Activated naive CD8-positive, alpha-beta T cell (primary cell): Measurements from ENCODE around the gene OTUD5.
"Not testable (repeated sequence)": the region's sequence is repeated elsewhere in the genome, so short reads cannot be mapped to it uniquely, and the experiment has no call there.

Source experiments
- H3K27ac Mint-ChIP-seq: one replicate; pipeline ENCODE4 v1.8.0; 2021; ENCODE audit warnings: mixed read lengths
- H3K27me3 Mint-ChIP-seq: one replicate; pipeline ENCODE4 v1.8.0; 2021; ENCODE audit warnings: mixed read lengths
- H3K36me3 Mint-ChIP-seq: one replicate; pipeline ENCODE4 v1.8.0; 2021; ENCODE audit warnings: mixed read lengths
- H3K4me1 Mint-ChIP-seq: one replicate; pipeline ENCODE4 v1.8.0; 2021; ENCODE audit warnings: low read depth, mixed read lengths
- H3K4me3 Mint-ChIP-seq: one replicate; pipeline ENCODE4 v1.8.0; 2021; ENCODE audit warnings: mild to moderate bottlenecking, mixed read lengths
- H3K9me3 Mint-ChIP-seq: one replicate; pipeline ENCODE4 v1.8.0; 2021; ENCODE audit warnings: low read depth, mixed read lengths

The OTUD5 gene

DNA sequence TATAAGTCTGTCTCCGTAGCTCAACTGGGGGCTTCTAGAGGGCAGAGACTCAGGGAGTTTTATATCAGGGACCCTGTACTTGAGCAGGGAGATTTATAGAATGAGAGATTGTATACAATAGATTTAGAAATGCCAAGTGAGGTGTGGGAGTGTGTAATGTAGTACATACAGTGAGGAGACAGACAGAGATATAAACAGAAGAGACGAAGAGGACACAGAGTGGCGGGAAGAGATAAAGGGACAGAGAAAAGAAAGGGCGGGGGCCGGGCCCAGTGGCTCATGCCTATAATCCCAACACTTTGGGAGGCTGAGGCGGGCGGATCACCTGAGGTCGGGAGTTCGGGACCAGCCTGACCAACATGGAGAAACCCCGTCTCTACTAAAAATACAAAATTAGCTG is 22.9 kb upstream of the OTUD5 start:
- H3K27me3 Mint-ChIP-seq, H3K9me3 Mint-ChIP-seq, H3K4me3 Mint-ChIP-seq, H3K4me1 Mint-ChIP-seq, H3K36me3 Mint-ChIP-seq, H3K27ac Mint-ChIP-seq: not testable (repeated sequence)

DNA sequence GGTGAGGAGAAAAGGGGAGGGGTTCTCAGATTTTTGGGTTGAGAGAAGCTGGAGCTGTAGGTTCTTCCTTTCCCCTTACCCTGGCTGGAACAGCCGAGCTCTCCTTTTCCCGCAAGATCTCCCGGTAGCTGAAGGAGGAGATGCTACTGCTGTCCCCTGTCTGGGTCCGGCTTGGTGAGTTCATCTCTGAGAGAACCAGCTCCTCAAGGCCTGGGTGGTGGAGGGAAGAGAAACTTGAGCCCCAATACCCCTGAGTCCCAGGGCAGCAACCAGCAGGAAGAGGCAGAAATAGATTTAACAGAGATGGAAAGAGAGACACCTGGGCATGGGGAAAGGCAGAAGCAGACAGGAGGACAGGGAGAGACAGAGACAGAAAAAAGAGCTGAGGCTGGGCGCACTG is 20.8 kb upstream of the OTUD5 start:
- H3K27ac Mint-ChIP-seq = no peak overlapping the region
- peaks cover 6% of the 10 kb centered on the region for H3K36me3 Mint-ChIP-seq
- no peaks in the 10 kb centered on the region for H3K9me3 Mint-ChIP-seq
- H3K4me1 Mint-ChIP-seq = peaks cover under 1% of the 10 kb centered on the region
- H3K27me3 Mint-ChIP-seq = no peaks in the 10 kb centered on the region
- no peak overlapping the region for H3K4me3 Mint-ChIP-seq

DNA sequence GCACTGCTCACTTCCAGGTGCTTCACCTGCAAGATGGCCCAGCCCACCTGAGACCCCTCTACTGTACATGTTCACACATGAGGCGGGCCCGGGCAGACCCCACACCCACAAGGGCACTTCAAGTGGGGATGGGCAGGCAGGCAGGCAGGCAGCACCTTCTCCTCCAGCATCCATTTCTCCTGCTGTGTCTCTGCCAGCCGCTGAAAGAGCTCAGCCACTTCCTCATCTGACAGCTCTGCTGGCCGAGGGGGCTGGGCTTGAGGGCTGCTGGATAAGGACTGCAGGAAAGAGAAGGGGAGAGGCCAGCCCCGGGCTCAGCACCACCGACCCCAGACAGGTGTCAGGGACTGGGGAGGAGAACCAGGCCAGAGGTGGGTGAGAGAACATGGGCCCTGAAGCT is 18.7 kb upstream of the OTUD5 start:
- Mint-ChIP-seq H3K27me3 (no peaks in the 10 kb centered on the region), H3K36me3 (peaks cover 6% of the 10 kb centered on the region), H3K4me3 (no peak overlapping the region), H3K9me3 (no peaks in the 10 kb centered on the region), H3K4me1 (peaks cover 10% of the 10 kb centered on the region), H3K27ac (no peak overlapping the region)

DNA sequence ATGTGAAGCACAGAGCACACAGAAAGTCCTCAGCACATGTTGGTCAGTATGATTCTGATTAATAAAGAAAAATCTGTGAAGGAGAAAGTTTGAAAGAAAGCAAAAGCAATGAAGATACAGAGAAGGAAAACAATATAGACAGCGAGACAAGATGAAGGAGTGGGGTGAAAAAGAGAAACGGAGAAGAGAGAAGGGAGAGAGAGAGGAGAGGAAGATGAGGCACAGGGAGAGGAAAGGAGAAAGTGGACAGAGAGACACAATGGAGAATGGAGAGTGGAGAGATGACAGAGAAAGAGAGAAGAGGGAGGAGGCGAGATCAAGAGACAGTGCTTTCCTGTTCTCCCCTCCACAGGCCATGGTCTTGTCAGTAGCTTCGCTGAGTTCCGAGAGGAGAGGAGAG is 18.1 kb upstream of the OTUD5 start:
- H3K9me3 Mint-ChIP-seq = no peaks in the 10 kb centered on the region
- H3K4me3 Mint-ChIP-seq = no peak overlapping the region
- H3K27ac Mint-ChIP-seq = no peak overlapping the region
- H3K27me3 Mint-ChIP-seq = no peaks in the 10 kb centered on the region
- H3K4me1 Mint-ChIP-seq = peaks cover 10% of the 10 kb centered on the region
- H3K36me3 Mint-ChIP-seq = peaks cover 6% of the 10 kb centered on the region

DNA sequence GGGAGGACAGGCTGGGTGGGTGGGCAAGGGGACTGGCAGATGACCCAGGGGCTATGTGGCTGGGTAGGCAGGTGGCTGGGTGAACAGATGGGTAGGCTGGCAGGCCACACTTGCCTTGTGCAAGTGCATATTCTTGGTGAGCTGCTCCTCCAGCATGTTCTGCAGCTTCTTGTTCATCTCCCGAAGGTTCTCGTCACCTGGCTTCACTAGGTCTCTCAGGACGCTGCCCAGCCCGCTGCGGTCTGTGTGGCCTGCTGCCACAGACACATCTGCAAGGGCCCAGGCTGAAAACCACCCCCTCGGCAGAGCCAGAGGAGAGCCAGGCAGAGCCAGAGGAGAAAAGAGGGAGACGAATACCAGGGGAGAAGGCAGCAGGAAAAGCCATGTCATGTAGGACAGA is 17.6 kb upstream of the OTUD5 start:
- Mint-ChIP-seq H3K4me3 (no peak overlapping the region), H3K36me3 (peaks cover 3% of the 10 kb centered on the region), H3K27ac (no peak overlapping the region), H3K4me1 (peaks cover 12% of the 10 kb centered on the region), H3K9me3 (no peaks in the 10 kb centered on the region), H3K27me3 (no peaks in the 10 kb centered on the region)

DNA sequence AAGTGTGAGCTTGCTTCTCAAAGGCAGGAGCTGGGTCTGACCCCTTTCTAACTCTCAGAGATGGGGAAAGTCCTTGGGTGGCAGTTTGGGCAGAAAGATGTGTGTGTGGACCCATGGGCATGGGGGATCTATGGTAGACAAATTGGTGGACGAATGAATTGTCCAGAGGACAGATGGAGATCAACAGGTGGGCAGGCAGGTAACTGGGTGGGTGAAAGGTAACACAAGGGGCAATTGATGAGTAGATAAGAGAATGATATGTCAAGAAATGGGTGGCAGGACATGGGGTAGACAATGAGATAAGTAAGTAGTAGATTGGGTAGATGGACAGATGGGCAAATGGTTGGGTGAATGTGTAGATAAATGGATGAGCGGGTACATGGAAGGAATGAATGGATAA is 17.2 kb upstream of the OTUD5 start:
- Mint-ChIP-seq H3K4me3 (no peak overlapping the region), H3K27ac (no peak overlapping the region), H3K36me3 (peaks cover 3% of the 10 kb centered on the region), H3K27me3 (no peaks in the 10 kb centered on the region), H3K4me1 (peaks cover 12% of the 10 kb centered on the region), H3K9me3 (no peaks in the 10 kb centered on the region)

DNA sequence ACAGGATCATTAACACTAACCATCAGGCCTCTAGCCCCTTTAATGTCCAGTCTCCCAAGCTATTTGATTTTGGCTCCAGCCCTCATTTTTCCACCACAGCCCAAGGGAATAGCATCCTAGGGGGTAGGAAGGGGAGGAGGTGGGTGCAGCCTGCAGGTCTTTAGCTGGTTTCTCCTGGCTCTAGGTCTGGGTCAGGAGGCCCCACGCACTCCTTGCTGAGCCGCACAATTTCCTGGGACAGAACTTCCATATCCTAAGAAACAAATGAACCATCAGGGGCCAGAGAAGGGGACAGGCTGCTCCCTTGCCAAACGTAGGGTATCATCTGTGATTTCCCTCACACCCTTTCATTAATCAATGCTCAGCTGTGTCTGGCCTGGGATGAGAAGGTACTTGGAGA is 16.6 kb upstream of the OTUD5 start:
- Mint-ChIP-seq H3K9me3 (no peaks in the 10 kb centered on the region), H3K27me3 (no peaks in the 10 kb centered on the region), H3K27ac (no peak overlapping the region), H3K4me3 (no peak overlapping the region), H3K36me3 (peaks cover 3% of the 10 kb centered on the region), H3K4me1 (peaks cover 12% of the 10 kb centered on the region)

DNA sequence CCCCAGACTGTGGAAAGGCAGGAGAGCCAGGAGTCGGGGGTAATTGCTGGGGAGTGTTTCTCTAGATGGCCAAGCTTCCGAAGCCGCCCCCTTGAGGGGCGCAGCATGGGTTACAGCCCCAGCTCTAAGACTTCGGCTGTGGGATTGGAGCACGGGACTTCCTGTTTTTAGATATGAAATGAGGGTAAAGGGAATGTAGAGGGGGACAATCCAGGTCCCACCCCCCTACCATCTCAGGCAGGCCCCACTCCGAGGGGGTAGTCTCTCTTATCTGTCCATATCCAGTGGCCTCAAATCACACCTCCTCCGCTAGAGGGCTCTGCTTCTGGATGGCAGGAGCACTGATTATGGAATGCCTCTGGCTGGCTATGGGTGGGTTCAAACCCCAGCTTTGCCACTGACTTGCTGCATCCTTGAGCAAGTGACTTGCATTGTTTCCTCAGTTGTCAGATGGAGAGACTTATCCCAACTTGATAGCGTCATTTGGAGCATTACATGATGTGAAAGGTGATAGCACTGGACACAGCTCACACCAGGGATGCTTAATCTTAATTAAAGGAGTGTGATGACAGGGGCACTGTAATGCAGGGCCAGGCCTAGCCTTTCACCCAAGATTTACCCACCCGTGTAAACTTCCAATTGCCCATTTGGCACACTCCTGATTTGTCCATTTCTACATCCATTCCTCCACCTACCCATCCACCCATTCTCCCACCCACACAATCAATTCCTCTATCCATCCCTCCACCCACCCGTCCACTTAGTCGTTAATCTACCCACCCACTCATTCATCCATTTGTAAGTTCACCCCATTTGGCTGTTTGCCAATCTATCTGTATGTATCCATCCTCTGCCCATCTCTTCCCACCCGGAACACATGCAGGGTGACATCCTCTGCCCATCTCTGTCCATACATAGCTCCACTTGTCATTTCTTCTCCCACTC is 15.1 kb upstream of the OTUD5 start:
- H3K4me1 Mint-ChIP-seq = peaks cover 12% of the 10 kb centered on the region
- H3K27ac Mint-ChIP-seq = no peak overlapping the region
- H3K4me3 Mint-ChIP-seq = peak overlapping the region; percentile 65

DNA sequence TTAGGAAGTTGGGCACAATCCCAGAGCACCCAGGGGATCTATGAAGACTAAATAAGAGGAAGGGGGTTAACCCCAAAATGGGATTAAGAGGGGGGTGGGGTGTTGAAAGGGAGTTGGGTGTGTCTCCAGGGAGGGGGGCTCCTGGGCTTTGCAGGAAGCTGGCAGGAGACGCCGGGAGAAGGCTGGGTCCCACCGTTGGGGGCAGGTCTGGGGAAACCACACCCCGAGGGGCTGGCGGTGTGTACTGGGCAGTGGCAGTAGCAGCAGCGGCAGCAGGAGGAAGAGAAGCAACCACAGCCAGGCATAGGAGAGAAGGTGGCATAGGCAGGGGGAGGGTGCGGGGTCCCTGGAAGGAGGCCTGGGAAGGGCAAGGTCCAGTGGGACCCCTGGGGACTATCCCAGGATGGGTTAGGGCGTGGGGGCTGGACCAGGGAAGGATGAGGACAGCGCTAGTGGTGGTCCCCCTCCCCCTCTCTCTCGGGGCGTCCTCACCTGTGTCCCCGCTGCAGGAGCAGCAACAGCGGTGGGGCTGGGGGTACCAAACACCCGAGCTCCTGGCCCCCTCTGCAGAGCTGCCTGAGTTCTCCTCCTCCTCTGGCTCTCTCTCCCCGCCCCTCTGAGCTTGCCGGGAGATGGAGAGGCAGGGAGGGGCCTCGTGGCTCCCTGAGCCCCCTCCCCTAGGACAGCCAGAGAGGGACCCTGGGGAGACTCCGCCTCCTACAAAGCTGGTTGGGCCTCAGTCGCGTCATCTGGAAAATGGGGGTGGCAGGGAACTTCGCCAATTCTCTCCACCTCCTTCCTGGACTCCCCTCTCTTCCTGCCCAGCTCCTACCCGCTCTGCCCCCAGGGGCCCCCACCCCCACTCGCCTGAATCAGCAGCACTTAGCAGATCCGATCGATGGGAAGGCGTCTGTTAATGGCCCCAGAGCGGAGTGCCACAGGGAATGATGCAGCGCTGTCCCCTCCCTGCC is 14.1 kb upstream of the OTUD5 start, which contains the start of gene KCND1:
Gene KCND1 (minus strand): TSS at position 596 of the 971 bp plus-strand sequence. CDS start 1,573 bp downstream, outside the sequence.
- Mint-ChIP-seq H3K27me3 (no peaks in the 10 kb centered on the region), H3K4me1 (peaks cover 12% of the 10 kb centered on the region), H3K9me3 (no peaks in the 10 kb centered on the region), H3K36me3 (peaks cover 3% of the 10 kb centered on the region), H3K4me3 (peak within 1 kb of the TSS; percentile 65), H3K27ac (no peak within 1 kb of the TSS)

More for the DNA sequence above, 15.1 kb upstream of the OTUD5 start:
- no peaks in the 10 kb centered on the region for H3K9me3 Mint-ChIP-seq
- H3K36me3 Mint-ChIP-seq = peaks cover 3% of the 10 kb centered on the region
- no peaks in the 10 kb centered on the region for H3K27me3 Mint-ChIP-seq

DNA sequence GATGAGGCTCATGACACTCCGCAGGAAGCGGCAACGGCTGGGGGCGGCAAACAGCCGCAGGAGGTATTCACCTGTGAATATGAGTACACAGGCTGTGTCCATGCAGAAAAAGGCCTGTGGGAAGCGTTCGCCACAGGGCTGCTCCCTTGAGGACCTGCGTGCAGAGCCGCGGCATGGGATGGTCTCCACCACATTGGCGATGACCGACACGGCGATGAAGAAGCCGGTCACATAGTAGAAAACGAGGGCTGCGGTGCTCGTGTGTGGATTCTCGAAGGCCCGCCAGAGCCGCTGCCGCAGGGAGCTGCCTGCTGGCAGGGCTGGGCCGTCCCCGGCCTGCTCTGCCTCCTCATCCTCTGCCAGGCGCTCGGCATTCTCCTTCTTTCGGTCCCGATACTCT is 12.1 kb upstream of the OTUD5 start:
- Mint-ChIP-seq H3K27ac (no peak overlapping the region), H3K27me3 (no peaks in the 10 kb centered on the region), H3K4me3 (no peak overlapping the region), H3K4me1 (peaks cover 12% of the 10 kb centered on the region), H3K36me3 (no peaks in the 10 kb centered on the region), H3K9me3 (no peaks in the 10 kb centered on the region)

DNA sequence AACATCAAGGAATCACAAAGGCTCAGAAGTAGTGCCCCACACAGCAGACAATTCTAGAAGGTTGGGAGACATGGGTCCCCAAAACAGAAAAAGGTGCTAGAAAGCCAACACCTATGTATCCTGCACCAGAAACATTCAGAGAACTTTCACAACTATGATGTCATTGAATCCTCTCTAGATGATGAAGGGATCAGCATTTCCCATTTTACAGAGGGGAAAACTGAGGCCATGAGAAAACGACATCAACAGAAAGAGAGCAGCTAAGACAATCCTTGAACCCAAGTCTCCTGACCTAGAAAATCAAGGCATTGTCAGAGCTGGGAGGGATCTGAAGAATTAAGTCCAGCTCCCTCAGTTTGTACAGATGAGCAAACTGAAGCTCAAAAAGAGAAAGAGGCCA is 11.0 kb upstream of the OTUD5 start:
- H3K36me3 Mint-ChIP-seq = no peaks in the 10 kb centered on the region
- no peaks in the 10 kb centered on the region for H3K27me3 Mint-ChIP-seq
- H3K27ac Mint-ChIP-seq = no peak overlapping the region
- no peak overlapping the region for H3K4me3 Mint-ChIP-seq
- H3K9me3 Mint-ChIP-seq = no peaks in the 10 kb centered on the region
- peaks cover 12% of the 10 kb centered on the region for H3K4me1 Mint-ChIP-seq

DNA sequence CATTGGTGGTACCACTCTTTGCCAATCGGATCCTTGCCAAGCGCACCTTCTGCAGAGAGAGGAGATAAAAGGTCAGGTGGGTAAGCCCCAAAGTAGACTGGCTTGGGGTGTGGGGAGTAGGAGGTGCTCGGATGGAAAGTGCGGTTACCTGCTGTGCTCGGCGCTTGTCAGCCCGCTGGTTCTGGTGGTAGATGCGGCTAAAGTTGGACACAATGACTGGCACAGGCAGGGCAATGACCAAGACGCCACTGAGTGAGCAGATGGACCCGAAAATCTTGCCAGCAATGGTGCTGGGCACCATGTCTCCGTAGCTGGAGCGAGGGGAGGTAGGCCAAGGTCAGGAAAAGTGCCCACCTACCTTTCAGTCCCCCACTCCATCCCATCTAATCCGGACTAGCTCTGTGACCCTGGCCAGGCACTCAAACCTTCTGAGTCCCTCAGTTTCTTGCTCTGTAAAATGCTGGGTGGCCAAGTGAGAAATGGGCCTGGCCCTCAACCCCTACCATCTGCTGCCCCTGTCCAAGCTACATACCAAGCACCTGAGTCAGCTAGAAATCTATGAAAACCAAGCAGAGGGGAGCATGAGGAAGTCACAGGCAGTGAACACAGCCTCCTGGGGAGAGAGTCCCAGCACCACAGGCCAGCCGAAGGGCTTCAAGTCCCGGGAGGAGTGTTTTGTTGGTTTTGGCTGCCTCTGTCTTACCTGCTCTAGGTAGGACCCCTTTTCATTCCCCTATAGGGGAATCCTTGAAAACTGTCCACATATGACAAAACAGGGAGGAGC is 9.6 kb upstream of the OTUD5 start:
- H3K4me1 Mint-ChIP-seq = peaks cover 1% of the 10 kb centered on the region
- no peaks in the 10 kb centered on the region for H3K36me3 Mint-ChIP-seq
- H3K9me3 Mint-ChIP-seq = no peaks in the 10 kb centered on the region
- no peaks in the 10 kb centered on the region for H3K27me3 Mint-ChIP-seq
- H3K27ac Mint-ChIP-seq = no peak overlapping the region
- no peak overlapping the region for H3K4me3 Mint-ChIP-seq

DNA sequence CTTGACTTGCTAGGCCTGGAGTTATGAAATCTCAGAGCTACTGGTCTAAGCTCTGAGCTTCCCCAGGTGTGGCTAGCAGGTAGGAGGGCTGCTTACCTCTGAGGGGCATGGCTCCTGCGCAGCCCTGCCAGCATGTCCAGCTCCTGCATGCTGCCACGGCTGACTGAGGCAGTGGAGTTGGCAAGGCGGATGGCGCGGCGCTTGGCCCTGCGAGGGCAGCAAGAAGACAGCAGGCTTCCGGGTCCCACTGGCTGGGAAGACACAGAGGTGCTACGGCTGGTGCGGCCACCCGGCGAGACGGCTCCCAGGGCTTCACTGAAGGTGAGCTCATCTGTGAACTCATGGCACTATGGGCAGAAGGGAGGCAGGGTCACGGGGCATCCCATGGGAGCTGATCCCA is 8.6 kb upstream of the OTUD5 start:
- peaks cover 1% of the 10 kb centered on the region for H3K4me1 Mint-ChIP-seq

DNA sequence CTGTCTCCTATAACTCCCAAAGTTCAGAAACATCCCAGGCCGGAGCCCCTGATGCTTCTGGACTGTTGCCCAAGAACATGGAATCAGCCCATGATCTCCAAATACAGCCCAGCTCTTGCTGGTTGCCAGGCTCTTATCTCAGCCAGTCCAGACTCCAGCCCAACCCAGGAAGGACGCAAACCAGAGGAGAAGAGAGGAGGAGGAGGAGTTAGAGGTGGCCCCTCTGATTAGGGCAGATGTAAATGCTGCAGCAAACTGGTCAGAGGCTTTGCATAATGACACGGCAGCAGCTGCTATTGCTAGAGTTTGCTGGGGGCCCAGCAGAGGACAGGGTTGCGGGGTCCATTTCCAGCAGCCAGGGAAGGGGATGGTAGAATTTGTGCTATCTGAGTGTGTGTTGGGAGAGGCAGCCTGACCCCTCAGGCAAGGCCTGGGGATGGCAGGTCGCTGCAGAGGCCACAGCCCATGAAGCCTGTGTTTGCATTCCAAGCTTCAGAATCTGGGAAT is 4.2 kb upstream of the OTUD5 start:
- Mint-ChIP-seq H3K36me3 (no peaks in the 10 kb centered on the region), H3K4me1 (peaks cover 12% of the 10 kb centered on the region), H3K27me3 (no peaks in the 10 kb centered on the region), H3K4me3 (no peak overlapping the region), H3K9me3 (no peaks in the 10 kb centered on the region), H3K27ac (no peak overlapping the region)

More for the DNA sequence above, 8.6 kb upstream of the OTUD5 start:
- no peaks in the 10 kb centered on the region for H3K36me3 Mint-ChIP-seq
- H3K27ac Mint-ChIP-seq = no peak overlapping the region
- H3K27me3 Mint-ChIP-seq = no peaks in the 10 kb centered on the region
- H3K9me3 Mint-ChIP-seq = no peaks in the 10 kb centered on the region
- H3K4me3 Mint-ChIP-seq = no peak overlapping the region
